HG02840 (cell line): ENCODE data around the gene ACKR2.
"Not testable (repeated sequence)": the region's sequence is repeated elsewhere in the genome, so short reads cannot be mapped to it uniquely, and the experiment has no call there.

Experiments
- ATAC-seq: cut with Tn5 transposase; IDR thresholded peaks from one replicate; pipeline ENCODE4 v1.9.1; 2021; ENCODE audit warnings: mild to moderate bottlenecking, moderate library complexity, moderate number of reproducible peaks; ENCODE audit not compliant: unreplicated experiment, low FRiP score

Gene ACKR2

GRCh38 chr3:42883251-42883930 lies 74.1 kb downstream of the ACKR2 start:
- not testable (repeated sequence) for ATAC-seq

DNA sequence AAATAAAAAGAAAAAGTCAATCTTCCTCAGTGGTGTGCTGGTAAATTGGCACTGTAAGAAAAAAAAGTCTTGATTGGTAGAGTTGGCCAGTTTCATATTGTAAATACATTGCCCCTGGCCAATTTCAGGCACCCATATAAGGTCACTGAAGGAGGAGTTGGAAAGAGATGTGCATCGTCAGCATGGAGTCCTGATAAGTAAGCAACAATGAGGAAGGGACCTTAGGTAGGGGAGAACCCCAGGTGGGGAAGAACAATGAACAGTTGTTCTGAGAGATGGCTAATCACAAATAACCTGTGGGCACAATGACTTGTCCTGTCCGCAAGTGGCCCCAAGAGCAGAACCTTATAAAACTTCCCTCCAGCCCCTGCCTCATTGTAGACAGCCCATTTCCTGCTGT lies 75.1 kb downstream of the ACKR2 start:
- no peak for ATAC-seq

GRCh38 chr3:42886294-42886822 lies 77.1 kb downstream of the ACKR2 start:
- no peak for ATAC-seq

- no peak for ATAC-seq
Observed at GRCh38 chr3:42887084-42887483, 77.8 kb downstream of the ACKR2 start.

DNA sequence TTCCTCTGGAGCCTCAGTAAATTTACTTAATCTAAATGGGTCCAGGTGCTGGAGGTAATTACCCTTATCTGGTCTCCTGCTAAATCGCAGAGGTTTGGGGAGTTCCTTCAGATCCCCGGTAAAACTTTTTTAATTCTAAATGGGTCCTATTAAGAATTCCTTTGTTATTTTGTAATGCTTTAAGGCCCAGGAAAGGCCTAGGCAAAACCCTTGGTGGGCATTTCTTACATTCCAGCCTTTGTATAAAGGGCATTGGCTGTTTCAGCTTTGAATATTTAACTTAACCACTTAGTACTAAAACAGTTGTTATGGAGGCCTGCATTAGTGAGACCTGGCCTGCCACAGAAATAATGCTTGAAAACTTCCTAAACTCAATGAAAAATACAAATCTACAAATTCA lies 81.8 kb downstream of the ACKR2 start:
- no peak for ATAC-seq

DNA sequence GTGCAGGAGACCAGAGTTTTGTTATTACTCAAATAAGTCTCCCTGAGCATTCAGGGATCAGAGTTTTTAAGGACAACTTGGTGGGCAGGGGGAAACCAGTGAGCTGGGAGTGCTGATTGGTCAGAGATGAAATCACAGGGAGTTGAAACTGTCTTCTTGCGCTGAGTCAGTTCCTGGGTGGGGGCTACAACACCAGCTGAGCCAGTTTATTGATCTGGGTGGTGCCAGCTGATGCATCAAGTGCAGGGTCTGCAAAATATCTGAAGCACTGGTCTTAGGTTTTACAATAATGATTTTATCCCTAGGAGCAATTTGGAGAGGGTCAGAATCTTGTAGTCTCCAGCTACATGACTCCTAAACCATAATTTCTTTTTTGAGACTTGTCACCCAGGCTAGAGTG lies 82.9 kb downstream of the ACKR2 start:
- no peak for ATAC-seq

DNA sequence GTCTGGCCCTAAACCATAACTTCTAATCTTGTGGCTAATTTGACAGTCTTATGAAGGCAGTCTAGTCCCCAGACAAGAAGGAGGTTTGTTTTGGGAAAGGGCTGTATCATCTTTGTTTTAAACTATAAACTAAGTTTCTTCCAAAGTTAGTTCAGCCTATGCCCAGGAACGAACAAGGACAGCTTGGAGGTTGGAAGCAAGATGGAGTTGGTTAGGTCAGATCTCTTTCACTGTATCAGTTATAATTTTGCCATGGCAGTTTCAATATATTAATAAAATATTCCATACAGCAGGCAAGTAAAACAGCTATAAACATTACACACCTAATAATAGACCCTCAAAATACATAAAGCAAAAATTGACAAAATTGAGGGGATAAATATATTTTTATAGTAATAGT lies 83.6 kb downstream of the ACKR2 start:
- ATAC-seq: no peak

GRCh38 chr3:42894698-42895579 lies 85.7 kb downstream of the ACKR2 start:
- ATAC-seq: no peak

DNA sequence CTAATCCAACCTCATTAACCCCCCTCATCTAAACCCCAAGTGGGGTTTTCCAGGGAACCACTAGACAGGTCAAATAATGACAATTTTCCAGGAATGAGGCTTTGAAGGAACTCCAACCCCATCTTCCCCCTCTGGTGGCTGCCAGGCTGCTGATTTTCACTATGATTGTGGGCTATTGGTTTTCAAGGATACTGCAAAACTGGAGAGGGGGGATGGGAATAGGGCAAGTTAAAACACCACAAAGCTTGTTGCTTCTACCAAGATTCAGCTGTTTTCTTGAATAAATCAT lies 86.3 kb downstream of the ACKR2 start:
- no peak for ATAC-seq

DNA sequence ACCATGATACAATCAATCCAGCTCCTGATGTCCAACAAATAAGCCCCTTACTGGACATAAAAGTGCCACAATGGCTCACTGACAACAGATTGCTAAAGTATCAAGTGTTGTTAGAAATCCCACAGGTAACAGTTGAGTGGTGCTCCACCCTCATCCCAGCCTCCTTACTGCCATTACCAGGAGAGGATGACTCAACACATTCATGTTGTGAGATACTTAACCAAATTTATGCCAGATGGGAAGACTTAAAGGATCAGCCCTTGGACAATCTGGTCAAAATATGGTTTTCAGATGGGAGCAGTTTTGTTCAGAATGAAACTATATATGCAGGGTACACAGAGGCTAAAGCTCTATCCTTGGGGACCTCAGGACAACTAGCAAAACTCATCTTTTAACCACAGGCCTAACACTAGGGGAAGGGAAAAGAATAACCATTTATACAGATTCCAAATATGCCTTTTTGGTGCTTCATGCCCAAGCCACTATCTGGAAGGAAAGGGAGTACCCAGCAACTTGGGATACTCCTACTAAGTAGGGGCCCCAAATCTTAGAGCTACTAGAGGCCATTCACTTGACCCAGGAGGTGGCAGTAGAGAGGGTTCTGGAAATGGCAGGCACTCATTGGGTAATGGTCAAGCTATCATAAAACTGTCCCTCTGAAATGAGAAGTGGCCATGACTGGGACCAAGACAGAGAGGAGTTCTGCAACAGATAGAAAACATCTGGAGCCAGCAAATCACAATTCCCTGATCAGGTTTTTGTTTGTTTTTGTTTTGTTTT lies 89.8 kb downstream of the ACKR2 start:
- no peak for ATAC-seq

GRCh38 chr3:42900226-42901072 lies 91.2 kb downstream of the ACKR2 start:
- ATAC-seq: no peak

DNA sequence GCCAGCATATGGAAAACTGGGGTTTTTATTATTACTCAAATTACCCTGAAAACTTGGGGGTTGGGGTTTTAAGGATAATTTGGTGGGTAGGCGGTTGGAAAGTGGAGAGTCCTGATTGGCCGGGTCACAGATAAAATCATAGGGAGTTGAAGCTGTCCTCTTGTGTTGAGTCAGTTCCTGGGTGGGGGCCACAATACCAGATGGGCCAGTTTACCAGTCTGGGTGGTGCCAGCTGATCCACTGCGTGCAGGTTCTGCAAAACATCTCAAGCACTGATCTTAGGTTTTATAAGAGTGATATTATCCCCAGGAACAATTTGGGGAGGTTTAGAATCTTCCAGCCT lies 91.8 kb downstream of the ACKR2 start:
- ATAC-seq: no peak

- no peak for ATAC-seq
Observed at GRCh38 chr3:42902257-42902656, 93.0 kb downstream of the ACKR2 start.

GRCh38 chr3:42904076-42904475 lies 94.8 kb downstream of the ACKR2 start:
- no peak for ATAC-seq

- no peak for ATAC-seq
Observed at GRCh38 chr3:42905740-42906069, 96.5 kb downstream of the ACKR2 start.

DNA sequence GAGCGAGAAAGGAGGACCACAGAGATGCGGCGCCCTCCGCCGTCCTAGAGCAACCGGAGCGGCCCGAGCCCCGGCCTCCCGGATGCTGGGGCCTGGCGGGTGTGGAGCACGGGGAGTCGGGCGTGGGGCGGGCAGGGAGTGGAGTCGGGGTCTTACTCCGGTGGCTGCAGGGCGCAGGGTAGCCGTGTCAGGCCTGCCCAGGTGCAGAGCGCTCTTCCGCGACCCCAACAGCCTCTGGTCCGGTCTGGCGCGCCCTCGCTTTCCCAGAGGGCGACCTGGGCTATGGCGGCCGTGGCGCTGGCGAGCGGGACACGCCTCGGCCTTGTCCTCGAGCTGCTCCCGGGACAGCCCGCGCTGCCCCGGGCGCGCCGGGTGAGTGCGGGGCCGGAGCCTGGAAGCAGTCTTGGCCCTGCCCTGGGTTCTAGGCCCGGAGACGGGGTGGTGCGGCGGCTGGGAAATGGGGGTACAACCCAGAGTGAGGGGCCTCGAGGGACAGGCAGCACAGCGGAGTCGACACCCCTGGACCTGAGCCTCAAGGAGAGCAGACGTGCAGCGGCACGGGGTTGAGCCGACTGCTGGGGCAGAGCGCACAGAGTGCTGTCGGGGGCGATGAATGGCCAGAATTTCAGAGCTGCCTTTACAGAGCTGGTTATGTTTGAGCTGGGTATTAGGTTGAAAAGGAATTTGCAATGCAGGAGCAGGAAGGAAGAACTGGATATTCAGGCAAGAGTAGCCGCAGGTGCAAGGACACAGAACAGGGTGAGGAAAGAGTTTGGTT lies 97.0 kb downstream of the ACKR2 start, which contains the start of gene ZNF662:
TSS of gene ZNF662 (plus strand) at position 73 of the 778 bp plus-strand sequence. CDS start 1,973 bp downstream, outside the sequence.
- no peak for ATAC-seq

DNA sequence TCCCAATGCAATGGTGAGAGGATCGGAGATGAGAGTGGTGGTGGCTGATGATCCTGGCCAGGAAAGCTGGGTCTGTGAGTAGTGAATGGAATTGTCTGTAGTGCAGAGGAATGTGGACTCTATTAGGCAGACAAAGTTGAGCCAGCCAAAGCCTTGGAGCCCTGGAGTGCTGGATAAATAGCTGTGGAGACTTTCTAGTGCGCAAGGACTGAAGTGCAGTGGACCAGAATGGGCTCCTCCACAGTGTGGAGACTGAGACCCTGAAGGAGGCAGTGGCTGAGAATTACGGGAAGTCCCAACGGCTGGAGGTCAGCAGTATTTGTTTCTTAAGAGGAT lies 97.6 kb downstream of the ACKR2 start:
- no peak for ATAC-seq

GRCh38 chr3:42908675-42909074 lies 99.4 kb downstream of the ACKR2 start:
- no peak for ATAC-seq

DNA sequence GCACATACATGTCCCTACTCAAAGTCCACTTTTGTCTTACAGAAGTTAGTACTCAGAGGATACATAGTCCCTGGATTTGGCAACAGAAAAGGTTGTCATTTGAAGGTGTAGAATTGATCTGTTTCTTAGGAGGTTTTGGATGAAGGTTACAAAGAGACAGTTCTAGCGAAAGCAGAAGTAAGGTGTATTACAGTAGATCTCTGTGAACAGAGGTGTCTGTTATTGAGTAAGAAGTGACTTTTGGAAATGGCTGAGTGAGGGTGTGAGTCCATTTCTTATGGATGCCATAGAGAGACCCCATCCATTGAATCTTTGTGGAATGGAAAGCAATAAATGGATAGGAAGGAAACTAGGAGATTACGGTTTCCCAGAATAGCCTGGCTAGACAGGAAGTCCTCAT lies 102.3 kb downstream of the ACKR2 start:
- ATAC-seq: no peak
